ENCODE results near the gene AOC1.

- TF ChIP-seq, protein P1, sequence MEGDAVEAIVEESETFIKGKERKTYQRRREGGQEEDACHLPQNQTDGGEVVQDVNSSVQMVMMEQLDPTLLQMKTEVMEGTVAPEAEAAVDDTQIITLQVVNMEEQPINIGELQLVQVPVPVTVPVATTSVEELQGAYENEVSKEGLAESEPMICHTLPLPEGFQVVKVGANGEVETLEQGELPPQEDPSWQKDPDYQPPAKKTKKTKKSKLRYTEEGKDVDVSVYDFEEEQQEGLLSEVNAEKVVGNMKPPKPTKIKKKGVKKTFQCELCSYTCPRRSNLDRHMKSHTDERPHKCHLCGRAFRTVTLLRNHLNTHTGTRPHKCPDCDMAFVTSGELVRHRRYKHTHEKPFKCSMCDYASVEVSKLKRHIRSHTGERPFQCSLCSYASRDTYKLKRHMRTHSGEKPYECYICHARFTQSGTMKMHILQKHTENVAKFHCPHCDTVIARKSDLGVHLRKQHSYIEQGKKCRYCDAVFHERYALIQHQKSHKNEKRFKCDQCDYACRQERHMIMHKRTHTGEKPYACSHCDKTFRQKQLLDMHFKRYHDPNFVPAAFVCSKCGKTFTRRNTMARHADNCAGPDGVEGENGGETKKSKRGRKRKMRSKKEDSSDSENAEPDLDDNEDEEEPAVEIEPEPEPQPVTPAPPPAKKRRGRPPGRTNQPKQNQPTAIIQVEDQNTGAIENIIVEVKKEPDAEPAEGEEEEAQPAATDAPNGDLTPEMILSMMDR (IDR thresholded peaks at IDR 0.05; ENCODE audit: poor library complexity, severe bottlenecking), result no peak
- TF ChIP-seq POLR2AphosphoS5 (IDR thresholded peaks at IDR 0.05), result no peak
- no peak for TF ChIP-seq REST (IDR thresholded peaks at IDR 0.05; ENCODE audit: borderline replicate concordance)
- no peak for TF ChIP-seq RAD21 (conservative IDR thresholded peaks at IDR 0.05)
- TF ChIP-seq MXI1 (conservative IDR thresholded peaks at IDR 0.05; ENCODE audit: poor library complexity, severe bottlenecking), result no peak
- no peak for TF ChIP-seq TAF1 (IDR thresholded peaks at IDR 0.05; ENCODE audit: low read depth)
- no peak for TF ChIP-seq EP300 (conservative IDR thresholded peaks at IDR 0.05; ENCODE audit: poor library complexity, severe bottlenecking)
- TF ChIP-seq SMC3 (conservative IDR thresholded peaks at IDR 0.05; ENCODE audit: poor library complexity), result no peak
- no peak for TF ChIP-seq EZH2 (IDR thresholded peaks at IDR 0.05; ENCODE audit: borderline replicate concordance, insufficient read depth, low read length, poor library complexity, severe bottlenecking)
Observed at GRCh38 chr7:150854066-150855000, 2.0 kb downstream of the AOC1 start.
